Activated CD8-positive, alpha-beta T cell treated with anti-CD3 and anti-CD28 coated beads for 36 hours (primary cell): Measurements from ENCODE around the gene QSOX2. TPM values are rescaled to one million over a fixed set of nuclear protein-coding genes. Genes with fewer than 3 reads are reported as not detected.

Experiments
- ATAC-seq: fragments of 200-7000 bp; cut with Tn5 transposase; one replicate; pipeline ENCODE4 v1.10.0; 2021; ENCODE audit warnings: mild to moderate bottlenecking, moderate library complexity
- CTCF ChIA-PET: fragments of 350-600 bp; sonication (Branson Sonifier 250); formaldehyde crosslinking; loops from one replicate; lab custom pipeline; 2021; ENCODE audit warnings: antibody characterized with exemption; lab: Charles Lee
- POLR2A ChIA-PET: fragments of 350-600 bp; sonication (Branson Sonifier 250); formaldehyde crosslinking; loops from one replicate; lab custom pipeline; 2021; ENCODE audit warnings: antibody characterized with exemption; lab: Charles Lee
- DNase-seq: peaks from one replicate; pipeline ENCODE4 v3.0.0-alpha.2; 2020
- H3K27ac Mint-ChIP-seq: one replicate; pipeline ENCODE4 v1.8.0; 2021; ENCODE audit warnings: mild to moderate bottlenecking, mixed read lengths
- H3K27me3 Mint-ChIP-seq: one replicate; pipeline ENCODE4 v1.8.0; 2021; ENCODE audit warnings: mixed read lengths
- H3K36me3 Mint-ChIP-seq: one replicate; pipeline ENCODE4 v1.8.0; 2021; ENCODE audit warnings: low read depth, mixed read lengths
- H3K4me1 Mint-ChIP-seq: one replicate; pipeline ENCODE4 v1.8.0; 2021; ENCODE audit warnings: low read depth, mixed read lengths
- H3K4me3 Mint-ChIP-seq: one replicate; pipeline ENCODE4 v1.8.0; 2021; ENCODE audit warnings: mild to moderate bottlenecking, moderate library complexity, mixed read lengths
- H3K9me3 Mint-ChIP-seq: one replicate; pipeline ENCODE4 v1.8.0; 2021; ENCODE audit warnings: mixed read lengths
- CTCF ChIP-seq: fragments of 200-600 bp; IDR thresholded peaks from one replicate; pipeline ENCODE4 v1.8.0; 2022; ENCODE audit warnings: antibody characterized with exemption, mild to moderate bottlenecking
- intact Hi-C: fragments of 100-400 bp; cut with micrococcal nuclease; formaldehyde crosslinking; loops from one replicate; pipeline ENCODE4 v1.10.0; 2022
- total RNA-seq, 2 experiments: library from RNA; stranded (reverse); gene quantifications; one replicate each; pipeline ENCODE4 v1.2.3, GENCODE V29; 2021

QSOX2 gene
- total RNA-seq, 2 experiments from 2014 or later: 21.0 to 21.5 TPM

- POLR2A ChIA-PET: interaction anchor here (0.9 kb wide), 1 partner anchor 13 kb away, joined by 3 read pairs; no protein-coding TSS in a partner anchor
- intact Hi-C loops: no loop called here
- Mint-ChIP-seq H3K9me3 (no peaks in the 10 kb centered on the region), H3K36me3 (no peaks in the 10 kb centered on the region), H3K27me3 (no peaks in the 10 kb centered on the region), H3K4me3 (no peak overlapping the region), H3K4me1 (no peaks in the 10 kb centered on the region), H3K27ac (no peak overlapping the region)
- no peak for TF ChIP-seq CTCF
- ATAC-seq (no peak), DNase-seq (no peak)
- CTCF ChIA-PET: no interaction called here
Observed at GRCh38 chr9:136254381-136255165, 9.0 kb upstream of the QSOX2 start.

- no peak for TF ChIP-seq CTCF
- Mint-ChIP-seq H3K4me3 (no peak overlapping the region), H3K9me3 (no peaks in the 10 kb centered on the region), H3K4me1 (no peaks in the 10 kb centered on the region), H3K27ac (no peak overlapping the region), H3K36me3 (no peaks in the 10 kb centered on the region), H3K27me3 (no peaks in the 10 kb centered on the region)
- ChIA-PET CTCF (no interaction called here), POLR2A (interaction anchor here (0.9 kb wide), 1 partner anchor 15 kb away, joined by 3 read pairs; no protein-coding TSS in a partner anchor)
- DNase-seq (no peak), ATAC-seq (no peak)
- intact Hi-C loops: no loop called here
Observed at GRCh38 chr9:136253246-136254130, 7.9 kb upstream of the QSOX2 start.

DNA sequence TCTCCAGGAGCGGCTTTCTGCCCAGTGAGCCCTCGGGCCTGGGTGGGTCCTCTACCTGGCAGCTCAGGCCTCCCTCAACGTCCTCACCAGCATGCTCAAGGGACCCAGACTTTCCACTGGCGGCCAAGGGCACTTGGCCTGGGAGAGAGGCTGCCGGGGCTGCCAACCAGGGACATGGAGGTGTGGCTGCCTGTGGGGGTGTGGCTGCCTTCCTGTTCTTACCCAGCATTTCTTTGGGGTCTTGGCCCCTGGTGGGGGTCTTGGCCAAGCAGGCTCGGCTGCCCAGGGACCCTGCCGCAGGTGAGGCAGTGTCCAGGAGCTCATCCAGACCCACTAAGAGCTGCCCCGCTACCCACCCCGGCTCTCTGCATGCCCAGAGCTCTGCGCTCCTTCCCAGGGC is 7.2 kb upstream of the QSOX2 start:
- H3K4me3 Mint-ChIP-seq: no peak overlapping the region
- no peaks in the 10 kb centered on the region for H3K27me3 Mint-ChIP-seq
- H3K27ac Mint-ChIP-seq: no peak overlapping the region
- ChIA-PET POLR2A (no interaction called here), CTCF (no interaction called here)
- H3K36me3 Mint-ChIP-seq: no peaks in the 10 kb centered on the region
- ATAC-seq (no peak), DNase-seq (no peak)
- no peak for TF ChIP-seq CTCF
- H3K4me1 Mint-ChIP-seq: no peaks in the 10 kb centered on the region
- intact Hi-C loops: no loop called here
- no peaks in the 10 kb centered on the region for H3K9me3 Mint-ChIP-seq

- no peaks in the 10 kb centered on the region for H3K27me3 Mint-ChIP-seq
- ATAC-seq: no peak
- no peak overlapping the region for H3K4me3 Mint-ChIP-seq
- H3K4me1 Mint-ChIP-seq: no peaks in the 10 kb centered on the region
- no peak overlapping the region for H3K27ac Mint-ChIP-seq
- ChIA-PET POLR2A (no interaction called here), CTCF (no interaction called here)
- DNase-seq: no peak
- no peak for TF ChIP-seq CTCF
- H3K36me3 Mint-ChIP-seq: no peaks in the 10 kb centered on the region
- H3K9me3 Mint-ChIP-seq: no peaks in the 10 kb centered on the region
- intact Hi-C loops: no loop called here
Observed at GRCh38 chr9:136252281-136252680, 6.7 kb upstream of the QSOX2 start.
